HG02981 (cell line): ENCODE measurements around the gene KIAA0825.
"Not testable (repeated sequence)": the region's sequence is repeated elsewhere in the genome, so short reads cannot be mapped to it uniquely, and the experiment has no call there.

ENCODE experiments used
- ATAC-seq: cut with Tn5 transposase; IDR thresholded peaks from one replicate; pipeline ENCODE4 v1.9.1; 2021; ENCODE audit warnings: mild to moderate bottlenecking, moderate library complexity; ENCODE audit not compliant: unreplicated experiment

The KIAA0825 gene

GRCh38 chr5:94595281-94595840 is 23.0 kb downstream of the KIAA0825 start:
- no peak for ATAC-seq

GRCh38 chr5:94577466-94578245 is 40.7 kb downstream of the KIAA0825 start:
- ATAC-seq, result peak; percentile 86

GRCh38 chr5:94575196-94575595 is 43.2 kb downstream of the KIAA0825 start:
- ATAC-seq, result no peak

- ATAC-seq, result not testable (repeated sequence)
Measured at GRCh38 chr5:94573349-94573748, 45.1 kb downstream of the KIAA0825 start.

- ATAC-seq, result no peak
Measured at GRCh38 chr5:94571415-94571814, 47.0 kb downstream of the KIAA0825 start.

- ATAC-seq, result no peak
Measured at GRCh38 chr5:94564812-94565211, 53.6 kb downstream of the KIAA0825 start.

GRCh38 chr5:94562327-94562971 is 56.0 kb downstream of the KIAA0825 start:
- ATAC-seq, result no peak

- ATAC-seq, result no peak
Measured at GRCh38 chr5:94558028-94558427, 60.4 kb downstream of the KIAA0825 start.

GRCh38 chr5:94551858-94552257 is 66.5 kb downstream of the KIAA0825 start:
- no peak for ATAC-seq

- no peak for ATAC-seq
Measured at GRCh38 chr5:94545870-94546625, 72.4 kb downstream of the KIAA0825 start.

GRCh38 chr5:94544875-94545547 is 73.4 kb downstream of the KIAA0825 start:
- ATAC-seq, result no peak

GRCh38 chr5:94544031-94544650 is 74.3 kb downstream of the KIAA0825 start:
- peak; percentile 63 for ATAC-seq

- ATAC-seq, result no peak
Measured at GRCh38 chr5:94540856-94541494, 77.4 kb downstream of the KIAA0825 start.

GRCh38 chr5:94538260-94538659 is 80.1 kb downstream of the KIAA0825 start:
- ATAC-seq, result no peak

GRCh38 chr5:94526706-94527105 is 91.7 kb downstream of the KIAA0825 start:
- ATAC-seq, result no peak

GRCh38 chr5:94524841-94525697 is 93.3 kb downstream of the KIAA0825 start:
- ATAC-seq, result peak; percentile 76

GRCh38 chr5:94523018-94523417 is 95.4 kb downstream of the KIAA0825 start:
- no peak for ATAC-seq

GRCh38 chr5:94522117-94522516 is 96.3 kb downstream of the KIAA0825 start:
- no peak for ATAC-seq
